Measurements from ENCODE around the gene USP15.

DNA sequence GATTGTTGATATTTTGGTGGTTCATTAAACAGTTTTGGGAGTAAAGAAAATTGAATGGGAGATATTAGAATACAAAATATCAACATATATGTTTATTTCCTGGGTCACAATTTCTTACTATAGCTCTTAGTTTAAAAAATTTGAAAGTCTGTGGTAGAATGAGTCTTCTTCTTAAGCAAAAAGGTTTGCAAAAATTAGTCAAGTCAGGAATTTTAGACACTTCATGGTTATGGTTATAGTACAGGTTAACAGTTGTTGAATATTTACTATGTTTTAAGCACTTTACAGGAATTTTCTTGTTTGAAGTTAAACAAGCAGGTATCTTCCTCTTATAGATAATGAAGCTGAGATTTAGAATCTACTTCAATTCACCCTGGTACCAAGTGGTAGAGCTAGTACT lies 56.8 kb downstream of the USP15 start:
- TF ChIP-seq, protein P1, sequence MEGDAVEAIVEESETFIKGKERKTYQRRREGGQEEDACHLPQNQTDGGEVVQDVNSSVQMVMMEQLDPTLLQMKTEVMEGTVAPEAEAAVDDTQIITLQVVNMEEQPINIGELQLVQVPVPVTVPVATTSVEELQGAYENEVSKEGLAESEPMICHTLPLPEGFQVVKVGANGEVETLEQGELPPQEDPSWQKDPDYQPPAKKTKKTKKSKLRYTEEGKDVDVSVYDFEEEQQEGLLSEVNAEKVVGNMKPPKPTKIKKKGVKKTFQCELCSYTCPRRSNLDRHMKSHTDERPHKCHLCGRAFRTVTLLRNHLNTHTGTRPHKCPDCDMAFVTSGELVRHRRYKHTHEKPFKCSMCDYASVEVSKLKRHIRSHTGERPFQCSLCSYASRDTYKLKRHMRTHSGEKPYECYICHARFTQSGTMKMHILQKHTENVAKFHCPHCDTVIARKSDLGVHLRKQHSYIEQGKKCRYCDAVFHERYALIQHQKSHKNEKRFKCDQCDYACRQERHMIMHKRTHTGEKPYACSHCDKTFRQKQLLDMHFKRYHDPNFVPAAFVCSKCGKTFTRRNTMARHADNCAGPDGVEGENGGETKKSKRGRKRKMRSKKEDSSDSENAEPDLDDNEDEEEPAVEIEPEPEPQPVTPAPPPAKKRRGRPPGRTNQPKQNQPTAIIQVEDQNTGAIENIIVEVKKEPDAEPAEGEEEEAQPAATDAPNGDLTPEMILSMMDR (IDR thresholded peaks at IDR 0.05; ENCODE audit: borderline replicate concordance, extremely low read depth, low read length, poor library complexity, severe bottlenecking) = no peak
- no peak for TF ChIP-seq EZH2 (IDR thresholded peaks at IDR 0.05; ENCODE audit: borderline replicate concordance, low read depth, low read length, severe bottlenecking)

All from DND-41 (cell line).